NCI-H1092 (cell line): ENCODE data around the gene TMEM253.
A peak's percentile ranks its signal among the peaks of the same experiment; 100 is the strongest.

Experiments used
- DNase-seq: peaks from one replicate; lab custom pipeline; 2025; lab: John Stamatoyannopoulos, UW

The TMEM253 gene

DNA sequence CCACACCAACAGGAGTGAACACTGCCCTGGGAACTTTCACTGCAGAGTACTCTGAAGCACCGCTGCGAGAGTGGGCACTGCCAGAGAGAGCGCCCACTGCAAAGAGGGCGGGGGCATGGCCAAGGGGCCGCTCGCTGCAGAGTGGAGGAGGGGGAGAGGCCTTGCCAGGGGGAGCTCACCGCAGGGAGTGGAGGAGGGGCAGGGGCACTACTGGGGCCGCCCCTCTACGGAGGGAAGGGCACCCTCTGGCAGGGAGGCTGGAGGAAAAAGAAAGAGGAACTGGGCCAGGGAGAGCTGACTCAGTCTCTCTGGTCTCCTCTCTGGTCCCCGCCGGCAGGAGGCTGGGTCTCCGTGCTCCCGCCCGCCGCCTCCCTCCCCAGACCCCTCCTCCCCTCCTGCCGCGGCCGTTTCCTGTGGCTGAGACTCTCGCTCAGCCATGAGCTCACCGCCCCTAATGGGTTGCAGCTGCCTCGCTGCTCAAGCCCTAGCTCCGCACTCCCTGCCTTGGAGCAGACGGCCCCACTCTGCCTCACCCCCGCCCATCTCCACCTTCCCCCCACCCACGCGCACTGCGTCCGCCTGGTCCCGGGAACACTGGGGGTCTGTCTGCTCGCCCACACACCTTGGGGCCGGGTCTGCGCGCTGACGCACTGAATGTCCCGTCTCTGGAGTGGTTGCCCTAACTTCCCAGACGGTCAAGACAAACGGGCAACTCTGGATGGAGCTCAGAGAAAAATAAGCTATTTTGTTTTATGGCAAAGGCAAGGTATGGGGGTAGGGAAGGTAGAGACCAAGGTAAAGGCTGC, 29.4 kb upstream of the TMEM253 start:
- peak; percentile 69 for DNase-seq

- no peak for DNase-seq
Observed at GRCh38 chr14:21072031-21072473, 28.8 kb upstream of the TMEM253 start.

DNA sequence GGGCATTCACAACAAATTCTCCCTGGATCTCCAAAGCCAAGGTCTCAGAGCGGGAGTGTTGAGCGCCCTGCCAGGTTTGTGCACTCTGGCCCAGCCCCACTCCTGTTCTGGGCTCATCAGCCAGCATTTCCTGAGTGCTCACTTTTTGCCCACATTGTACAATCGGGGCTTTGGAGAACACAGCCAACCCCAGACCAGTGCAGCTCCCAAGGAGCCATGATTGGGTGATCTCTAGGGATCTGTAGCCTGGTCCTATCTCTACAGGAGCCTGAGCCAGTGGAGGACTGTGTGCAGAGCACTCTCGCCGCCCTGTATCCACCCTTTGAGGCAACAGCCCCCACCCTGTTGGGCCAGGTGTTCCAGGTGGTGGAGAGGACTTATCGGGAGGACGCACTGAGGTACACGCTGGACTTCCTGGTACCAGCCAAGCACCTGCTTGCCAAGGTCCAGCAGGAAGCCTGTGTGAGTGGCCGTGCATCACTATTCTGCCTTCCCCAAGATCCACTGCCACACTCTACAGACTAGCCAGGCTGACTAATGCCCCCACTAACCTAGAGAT, 28.0 kb upstream of the TMEM253 start:
- DNase-seq = no peak

DNA sequence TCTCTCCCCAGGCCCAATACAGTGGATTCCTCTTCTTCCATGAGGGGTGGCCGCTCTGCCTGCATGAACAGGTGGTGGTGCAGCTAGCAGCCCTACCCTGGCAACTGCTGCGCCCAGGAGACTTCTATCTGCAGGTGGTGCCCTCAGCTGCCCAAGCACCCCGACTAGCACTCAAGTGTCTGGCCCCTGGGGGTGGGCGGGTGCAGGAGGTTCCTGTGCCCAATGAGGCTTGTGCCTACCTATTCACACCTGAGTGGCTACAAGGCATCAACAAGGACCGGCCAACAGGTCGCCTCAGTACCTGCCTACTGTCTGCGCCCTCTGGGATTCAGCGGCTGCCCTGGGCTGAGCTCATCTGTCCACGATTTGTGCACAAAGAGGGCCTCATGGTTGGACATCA, 26.9 kb upstream of the TMEM253 start:
- DNase-seq = no peak

DNA sequence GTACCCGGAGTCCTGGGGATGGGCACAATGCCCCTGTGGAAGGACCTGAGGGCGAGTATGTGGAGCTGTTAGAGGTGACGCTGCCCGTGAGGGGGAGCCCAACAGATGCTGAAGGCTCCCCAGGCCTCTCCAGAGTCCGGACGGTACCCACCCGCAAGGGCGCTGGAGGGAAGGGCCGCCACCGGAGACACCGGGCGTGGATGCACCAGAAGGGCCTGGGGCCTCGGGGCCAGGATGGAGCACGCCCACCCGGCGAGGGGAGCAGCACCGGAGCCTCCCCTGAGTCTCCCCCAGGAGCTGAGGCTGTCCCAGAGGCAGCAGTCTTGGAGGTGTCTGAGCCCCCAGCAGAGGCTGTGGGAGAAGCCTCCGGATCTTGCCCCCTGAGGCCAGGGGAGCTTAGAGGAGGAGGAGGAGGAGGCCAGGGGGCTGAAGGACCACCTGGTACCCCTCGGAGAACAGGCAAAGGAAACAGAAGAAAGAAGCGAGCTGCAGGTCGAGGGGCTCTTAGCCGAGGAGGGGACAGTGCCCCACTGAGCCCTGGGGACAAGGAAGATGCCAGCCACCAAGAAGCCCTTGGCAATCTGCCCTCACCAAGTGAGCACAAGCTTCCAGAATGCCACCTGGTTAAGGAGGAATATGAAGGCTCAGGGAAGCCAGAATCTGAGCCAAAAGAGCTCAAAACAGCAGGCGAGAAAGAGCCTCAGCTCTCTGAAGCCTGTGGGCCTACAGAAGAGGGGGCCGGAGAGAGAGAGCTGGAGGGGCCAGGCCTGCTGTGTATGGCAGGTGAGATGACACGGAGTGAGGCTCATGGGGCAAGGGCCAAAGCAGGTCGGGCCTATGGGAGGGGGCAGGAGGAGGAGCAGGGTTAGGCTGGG, 26.2 kb upstream of the TMEM253 start:
- DNase-seq = no peak

DNA sequence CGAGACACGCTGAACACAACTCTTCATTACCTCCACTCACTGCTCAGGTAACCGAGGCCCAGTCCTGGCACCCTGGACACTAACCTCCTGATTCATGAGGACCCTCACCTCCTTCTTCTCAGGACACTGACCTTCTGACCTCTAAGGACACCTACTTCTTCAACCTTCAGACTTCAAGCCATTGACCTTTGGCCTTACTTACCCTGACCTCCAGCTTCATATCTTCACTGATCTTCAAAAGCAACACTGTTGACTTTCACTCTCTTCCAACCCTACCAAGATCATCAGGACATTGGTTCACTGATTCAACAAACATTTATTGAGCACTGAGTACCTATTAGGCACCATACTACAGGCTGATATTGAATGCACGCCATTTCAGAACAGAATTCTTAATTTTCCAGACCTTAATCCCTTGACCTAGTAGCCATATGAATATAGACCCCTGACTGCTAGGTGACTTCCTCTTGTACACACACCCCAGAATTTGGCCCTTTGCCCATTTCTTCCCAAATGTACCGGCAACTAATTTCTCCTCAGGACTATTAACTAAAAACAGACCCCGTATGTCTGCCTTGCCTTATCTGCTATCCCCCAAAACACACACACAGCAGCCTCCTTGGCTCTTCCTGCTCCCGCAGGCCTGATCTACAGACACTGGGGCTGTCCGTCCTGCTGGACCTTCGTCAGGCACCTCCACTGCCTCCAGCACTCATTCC, 25.0 kb upstream of the TMEM253 start:
- DNase-seq = no peak

GRCh38 chr14:21077672-21078071, 23.2 kb upstream of the TMEM253 start:
- DNase-seq = no peak

DNA sequence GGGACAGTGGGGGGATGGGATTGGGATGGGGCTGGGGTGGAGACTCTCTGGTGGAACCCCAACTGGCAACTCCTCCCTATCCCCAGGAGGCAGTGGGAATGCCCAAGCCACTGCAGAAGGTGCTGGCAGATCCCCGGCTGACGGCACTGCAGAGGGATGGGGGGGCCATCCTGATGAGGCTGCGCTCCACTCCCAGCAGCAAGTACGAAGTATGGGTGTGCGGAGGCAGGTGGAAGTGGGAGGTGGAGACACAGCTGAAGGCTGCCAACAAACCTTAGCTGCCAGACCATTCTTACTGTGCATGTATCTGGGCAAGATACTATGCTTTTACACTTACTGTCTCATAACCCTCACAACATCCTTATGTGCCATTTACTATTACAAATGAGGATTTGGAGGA, 22.6 kb upstream of the TMEM253 start:
- DNase-seq = no peak

GRCh38 chr14:21078726-21079125, 22.1 kb upstream of the TMEM253 start:
- DNase-seq = no peak

GRCh38 chr14:21081521-21082142, 19.2 kb upstream of the TMEM253 start:
- no peak for DNase-seq

DNA sequence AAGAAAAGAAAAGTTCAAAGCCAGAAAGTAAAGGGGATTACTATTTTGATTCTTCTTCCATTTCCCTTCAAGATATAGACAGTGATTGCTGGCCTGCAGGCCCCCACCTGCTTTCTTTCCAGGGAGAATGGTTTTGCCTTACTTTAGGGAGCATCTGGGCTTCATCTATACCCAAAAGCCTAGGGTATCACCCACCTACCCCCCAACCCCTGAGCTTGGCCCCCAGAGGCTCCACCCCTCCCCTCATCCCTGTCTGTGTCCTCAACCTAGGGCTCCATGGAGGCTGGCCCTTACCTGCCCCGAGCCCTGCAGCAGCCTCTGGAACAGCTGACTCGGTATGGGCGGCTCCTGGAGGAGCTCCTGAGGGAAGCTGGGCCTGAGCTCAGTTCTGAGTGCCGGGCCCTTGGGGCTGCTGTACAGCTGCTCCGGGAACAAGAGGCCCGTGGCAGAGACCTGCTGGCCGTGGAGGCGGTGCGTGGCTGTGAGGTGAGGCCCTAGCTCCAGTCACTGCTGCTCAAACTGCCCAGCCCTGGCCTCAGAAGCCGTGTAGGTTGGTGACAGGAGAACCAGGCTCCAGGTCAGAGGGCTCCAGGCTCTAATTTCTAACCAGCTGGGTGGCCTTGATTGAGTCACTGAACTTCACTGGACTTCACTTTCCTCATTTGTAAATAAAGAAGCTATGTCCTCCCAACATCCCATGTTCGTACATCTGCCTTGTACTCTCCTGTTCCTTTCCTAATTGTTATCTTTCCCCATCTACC, 17.1 kb upstream of the TMEM253 start:
- no peak for DNase-seq

DNA sequence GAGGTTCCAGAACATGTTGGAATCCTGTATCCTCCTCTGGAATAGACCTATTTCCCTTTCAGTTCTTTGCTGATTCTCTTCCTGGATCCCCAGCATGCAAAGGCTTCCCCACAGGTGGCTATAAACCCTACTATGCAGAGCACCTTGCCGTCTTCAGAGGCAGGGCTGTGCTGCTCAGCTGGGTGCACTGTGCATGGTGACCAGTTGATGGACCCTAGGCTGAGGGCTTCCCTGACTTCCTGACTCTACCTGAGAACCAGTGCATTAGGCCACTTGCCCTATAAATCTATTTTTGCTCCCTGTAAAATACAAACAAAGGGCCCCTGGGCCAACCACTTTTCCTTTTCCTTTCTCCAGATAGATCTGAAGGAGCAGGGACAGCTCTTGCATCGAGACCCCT, 16.5 kb upstream of the TMEM253 start:
- no peak for DNase-seq

DNA sequence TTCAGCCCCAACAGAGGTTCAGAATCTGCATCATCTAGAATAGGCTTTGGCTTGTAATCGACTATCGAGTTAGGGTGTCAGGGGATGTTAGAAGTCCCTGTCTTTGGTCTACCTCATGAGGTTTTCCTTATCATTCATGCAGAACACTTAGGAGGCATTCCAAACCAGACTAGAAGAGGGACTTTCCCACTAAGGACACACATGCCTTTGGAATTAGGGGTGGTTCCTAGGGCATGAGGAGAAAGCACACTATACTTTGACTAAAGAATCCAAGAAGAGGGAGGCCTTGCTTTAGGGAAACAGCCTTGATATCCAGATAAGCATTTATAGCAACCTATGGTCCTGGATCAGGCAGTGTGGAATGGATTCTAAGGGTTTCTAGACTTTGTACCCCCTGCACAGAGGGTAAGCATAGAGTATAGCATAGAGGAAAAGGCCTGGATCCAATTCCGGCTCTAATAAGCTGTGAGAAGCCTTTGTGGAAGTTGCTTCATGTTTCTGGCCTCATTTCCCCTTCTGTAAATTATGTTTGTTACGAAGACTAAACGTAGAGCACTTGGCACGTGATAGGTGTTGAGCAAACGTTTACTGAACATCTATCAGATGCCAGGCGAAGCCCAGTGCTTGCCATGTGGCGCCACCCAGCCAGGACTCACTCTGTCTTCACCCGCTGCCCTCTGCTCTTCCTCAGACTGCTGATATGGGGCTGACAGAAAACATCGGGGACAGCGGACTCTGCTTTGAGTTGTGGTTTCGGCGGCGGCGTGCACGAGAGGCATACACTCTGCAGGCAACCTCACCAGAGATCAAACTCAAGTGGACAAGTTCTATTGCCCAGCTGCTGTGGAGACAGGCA, 15.6 kb upstream of the TMEM253 start:
- no peak for DNase-seq

GRCh38 chr14:21086908-21087293, 14.0 kb upstream of the TMEM253 start:
- no peak for DNase-seq

- DNase-seq = no peak
Observed at GRCh38 chr14:21087294-21088091, 13.4 kb upstream of the TMEM253 start.

GRCh38 chr14:21088687-21089086, 12.2 kb upstream of the TMEM253 start:
- DNase-seq = no peak

GRCh38 chr14:21089271-21089670, 11.6 kb upstream of the TMEM253 start:
- no peak for DNase-seq

DNA sequence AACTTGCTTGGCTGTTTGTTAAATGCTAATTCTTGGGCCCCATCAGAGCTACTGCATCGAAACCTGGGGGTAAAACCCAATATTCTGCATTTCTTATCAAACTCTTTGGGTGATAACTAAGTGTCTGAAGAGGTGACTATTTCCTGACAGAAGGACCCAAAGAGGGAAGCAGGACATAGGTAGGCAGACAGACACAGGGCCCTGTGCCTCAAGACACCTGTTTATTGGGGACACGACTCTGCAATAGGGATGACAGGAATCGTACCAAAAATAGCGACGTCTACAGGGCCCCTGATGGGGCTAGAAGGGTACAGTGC, 11.0 kb upstream of the TMEM253 start:
- DNase-seq = no peak

- DNase-seq = no peak
Observed at GRCh38 chr14:21090194-21090939, 10.5 kb upstream of the TMEM253 start.
